ENCODE results near the gene SUPT20H. TPM values are rescaled to one million over a fixed set of nuclear protein-coding genes. Genes with fewer than 3 reads are reported as not detected.

Gene SUPT20H
- total RNA-seq, 1 donor from 2014 or later: 26.7 TPM

DNA sequence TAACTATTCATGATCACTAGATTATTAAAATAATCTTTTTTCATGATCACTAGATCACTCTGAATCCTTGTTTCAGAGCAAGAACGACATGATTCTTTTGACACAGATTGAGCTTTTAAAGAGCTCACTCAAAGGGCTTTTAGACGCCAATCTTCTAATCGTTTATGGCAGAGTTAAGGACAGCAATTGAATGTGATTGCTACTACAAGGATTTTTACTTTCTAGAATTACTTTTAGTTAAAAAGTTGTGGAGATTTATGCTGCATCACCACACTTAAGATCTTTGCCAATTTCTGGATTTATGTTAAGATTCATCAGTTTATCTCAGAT, 57.6 kb downstream of the SUPT20H start:
- no peak for DNase-seq (ENCODE audit: low read depth in 2 of 2)

GRCh38 chr13:36999054-36999714, 60.3 kb downstream of the SUPT20H start, which contains the start of gene ALG5:
Gene ALG5 (minus strand): TSS chr13:36999340. CDS start chr13:36999300, 40 bp downstream.
- peak; percentile 65 to 92 for DNase-seq (ENCODE audit: low read depth in 2 of 2)

- DNase-seq (ENCODE audit: low read depth in 2 of 2): peak in 1 of 2 donors; percentile 31
Observed at GRCh38 chr13:36998624-36999041, 60.9 kb downstream of the SUPT20H start.

DNA sequence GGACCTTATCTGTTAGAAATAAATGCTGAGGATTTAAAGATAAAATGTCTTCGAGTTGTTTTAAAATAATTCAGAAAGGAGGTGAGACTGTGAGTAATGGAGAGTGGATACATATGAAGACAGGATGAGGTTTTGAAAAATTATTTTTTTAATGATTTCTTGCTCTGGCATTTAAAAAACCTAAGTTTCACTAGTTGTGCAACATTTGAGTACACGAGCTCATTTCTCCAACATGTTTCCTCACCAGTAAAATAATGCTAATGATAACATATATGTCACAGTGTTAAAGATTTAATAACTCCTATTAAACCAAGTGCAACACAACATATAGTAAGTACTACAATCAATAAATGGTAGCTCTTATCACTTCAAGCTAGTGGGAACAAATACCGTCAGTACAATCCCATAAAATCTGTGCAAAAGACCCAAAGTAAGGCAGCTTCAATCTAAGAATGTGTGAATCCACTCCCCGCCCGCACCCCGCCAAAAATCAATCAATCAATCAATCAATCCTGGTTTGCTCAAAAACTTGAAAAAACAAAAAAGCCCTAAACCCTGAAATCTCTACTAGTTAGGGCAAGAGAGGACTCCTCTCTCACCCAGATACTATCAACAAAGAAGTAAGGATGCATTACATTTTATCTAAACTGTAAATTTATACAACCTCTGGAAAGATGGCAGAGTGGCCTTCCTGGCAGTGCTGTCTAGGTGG, 61.6 kb downstream of the SUPT20H start:
- DNase-seq (ENCODE audit: low read depth in 2 of 2): no peak

GRCh38 chr13:36992362-36992761, 67.1 kb downstream of the SUPT20H start:
- no peak for DNase-seq (ENCODE audit: low read depth in 2 of 2)

GRCh38 chr13:36986462-36987240, 72.8 kb downstream of the SUPT20H start:
- DNase-seq (ENCODE audit: low read depth in 2 of 2): peak in 1 of 2 donors; percentile 65

- DNase-seq (ENCODE audit: low read depth in 2 of 2): peak; percentile 72 to 76
Observed at GRCh38 chr13:36981156-36981743, 78.2 kb downstream of the SUPT20H start.

DNA sequence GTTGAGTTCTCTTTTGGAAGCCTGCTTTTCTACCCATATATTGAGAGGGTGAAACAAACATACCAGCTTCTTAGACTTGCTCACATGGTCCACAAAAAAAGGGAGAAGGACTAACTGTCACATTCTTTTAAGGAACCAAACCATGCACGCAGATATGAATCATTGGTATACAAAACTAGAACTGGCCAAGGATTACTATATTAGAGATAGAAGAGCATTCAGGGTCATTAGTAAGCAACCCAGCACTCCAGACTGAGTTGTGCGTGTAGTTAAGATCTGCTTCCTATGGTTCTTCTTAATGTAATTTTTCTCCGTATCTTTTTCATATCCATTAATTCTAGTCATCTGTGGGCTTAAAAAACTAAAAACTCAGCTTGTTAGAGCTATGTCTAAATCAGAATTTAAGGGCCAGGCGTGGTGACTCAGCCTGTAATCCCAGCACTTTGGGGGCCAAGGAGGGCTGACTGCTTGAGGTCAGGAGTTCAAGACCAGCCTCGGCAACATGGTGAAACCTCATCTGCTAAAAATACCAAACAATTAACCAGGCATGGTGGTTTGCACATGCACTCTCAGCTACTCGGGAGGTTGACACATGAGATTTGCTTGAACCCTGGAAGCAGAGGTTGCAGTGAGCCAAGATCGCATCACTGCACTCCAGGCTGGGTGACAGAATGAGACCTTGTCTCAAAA, 80.0 kb downstream of the SUPT20H start:
- no peak for DNase-seq (ENCODE audit: low read depth in 2 of 2)

DNA sequence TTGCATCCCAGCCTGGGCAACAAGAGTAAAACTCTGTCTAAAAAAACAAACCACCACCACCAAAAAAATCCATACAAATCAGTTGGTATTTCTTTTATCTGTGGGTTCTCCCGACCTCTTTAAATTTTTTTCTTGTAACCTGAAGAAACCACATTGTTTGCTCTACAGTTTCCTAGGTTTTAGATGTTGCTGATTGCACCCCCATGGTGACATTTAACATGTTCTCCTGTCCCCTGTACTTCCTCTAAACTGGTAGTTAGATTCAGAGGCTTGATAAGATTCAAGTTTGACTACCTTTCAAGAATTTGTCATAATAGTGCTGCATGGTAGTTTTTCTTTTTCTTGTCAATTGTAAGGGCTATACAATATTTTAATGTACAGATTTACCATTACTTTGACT, 84.3 kb downstream of the SUPT20H start:
- DNase-seq (ENCODE audit: low read depth in 2 of 2): no peak

DNA sequence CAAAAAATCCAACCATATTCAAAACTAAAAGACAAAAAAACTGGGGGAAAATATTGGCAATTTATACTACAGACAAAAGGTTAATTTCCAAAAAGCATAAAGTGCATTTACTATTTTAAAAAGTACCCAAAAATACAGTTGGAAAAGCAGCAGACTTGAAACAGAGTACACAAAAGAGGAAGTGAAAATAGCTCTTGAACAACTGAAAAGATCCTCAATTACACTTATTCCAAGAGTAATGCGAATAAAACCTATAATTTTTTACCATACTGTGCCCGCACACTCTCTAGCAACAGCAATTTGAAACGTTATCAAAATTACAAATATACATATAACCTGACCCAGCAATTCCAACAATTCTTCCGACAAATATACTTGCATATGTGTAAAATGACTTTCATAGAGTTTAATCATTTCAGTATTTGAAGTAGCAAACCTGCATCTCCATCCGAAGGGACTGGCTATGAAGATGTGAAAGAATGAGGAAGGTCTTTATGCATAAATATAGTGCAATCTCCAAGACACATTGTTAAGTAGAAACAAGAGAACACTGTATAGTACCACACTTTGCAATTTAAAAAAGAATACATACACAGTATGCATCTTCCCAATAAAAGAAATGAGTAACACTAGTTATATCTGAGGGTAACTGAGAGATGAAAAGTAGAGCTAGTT, 85.7 kb downstream of the SUPT20H start:
- DNase-seq (ENCODE audit: low read depth in 2 of 2): no peak

DNA sequence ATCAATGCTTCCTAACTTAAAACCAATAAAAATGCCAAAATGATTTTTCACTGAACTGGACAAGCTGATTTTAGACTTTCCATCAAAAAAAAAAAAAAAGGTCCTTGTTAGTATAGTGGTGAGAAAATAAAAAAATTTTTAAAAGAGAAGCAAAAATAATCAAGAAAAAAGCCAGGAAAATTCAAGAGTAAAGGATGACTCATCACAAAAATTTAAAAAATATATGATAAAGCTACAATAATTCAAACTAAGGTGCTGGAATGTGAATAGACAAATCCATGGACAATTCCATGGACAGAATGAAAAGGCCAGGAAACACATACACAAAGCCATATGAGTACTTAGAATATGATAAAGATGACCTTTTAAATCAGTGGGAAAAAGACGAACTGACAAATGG, 86.5 kb downstream of the SUPT20H start:
- DNase-seq (ENCODE audit: low read depth in 2 of 2): no peak

DNA sequence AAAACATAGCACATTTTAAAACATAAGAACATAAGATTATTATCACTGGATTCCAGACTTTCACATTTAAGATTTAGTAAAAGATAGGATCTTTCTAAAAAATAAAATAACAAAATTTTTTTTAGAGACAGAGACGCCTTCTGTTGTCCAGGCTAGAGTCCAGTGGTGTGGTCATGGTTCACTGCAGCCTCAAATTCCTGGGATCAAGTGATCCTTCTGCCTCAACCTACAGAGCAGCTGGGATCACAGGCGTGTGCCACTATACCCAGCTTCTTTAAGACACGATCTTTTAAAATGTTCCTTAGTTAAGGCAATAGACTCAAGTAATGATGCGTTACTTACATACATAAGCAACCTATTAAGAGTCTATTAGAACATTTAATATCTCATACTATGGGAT, 93.1 kb downstream of the SUPT20H start:
- DNase-seq (ENCODE audit: low read depth in 2 of 2): no peak

DNA sequence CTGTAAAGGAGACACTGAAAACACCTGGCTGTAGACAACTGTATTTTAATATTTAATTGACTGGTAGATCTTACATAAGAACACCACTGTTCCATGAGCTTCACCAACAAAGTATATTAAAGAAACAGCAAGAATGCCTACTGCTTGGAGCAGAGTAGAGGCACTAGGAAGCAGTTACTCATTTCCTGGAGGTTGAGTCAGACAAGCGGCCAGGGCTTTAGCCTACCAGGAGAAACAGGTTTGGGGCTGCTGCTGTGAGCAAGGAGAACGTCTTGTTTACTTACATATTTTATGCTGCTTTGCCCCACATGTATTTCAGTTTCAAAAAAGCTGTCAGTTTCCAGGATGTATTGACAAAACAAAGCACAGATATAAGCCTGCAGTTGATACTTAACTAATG, 93.7 kb downstream of the SUPT20H start:
- peak in 1 of 2 donors; percentile 96 for DNase-seq (ENCODE audit: low read depth in 2 of 2)

DNA sequence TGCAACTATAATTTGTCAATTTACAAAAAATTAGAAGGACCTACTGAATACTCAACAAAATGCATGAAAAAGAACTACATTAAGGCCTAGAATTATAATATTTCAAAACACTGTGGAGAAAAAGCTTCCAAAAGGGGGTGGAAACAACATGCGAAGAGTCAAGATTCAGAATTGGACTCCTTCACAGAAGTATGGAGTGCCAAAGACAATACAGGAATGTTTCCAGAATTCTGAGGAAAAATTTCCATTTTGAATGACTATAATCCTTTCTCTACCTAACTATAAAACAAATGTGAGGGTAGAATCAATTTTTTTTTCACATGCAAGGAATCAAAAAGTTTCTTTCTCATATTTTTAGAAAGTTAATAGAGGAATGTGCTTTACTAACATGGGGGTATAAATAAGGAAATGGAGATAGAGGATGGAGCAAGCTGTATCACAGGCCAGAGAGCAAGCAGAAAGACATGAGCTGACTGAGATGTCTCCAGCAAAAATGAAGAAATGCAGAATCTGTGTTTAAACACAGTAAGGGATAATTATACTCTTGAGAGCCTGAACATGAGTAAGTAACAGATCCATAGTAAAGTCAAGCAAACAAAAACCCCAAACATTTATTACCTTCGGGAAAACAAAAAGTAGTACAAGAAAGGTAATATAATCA, 99.9 kb downstream of the SUPT20H start:
- DNase-seq (ENCODE audit: low read depth in 2 of 2): no peak

Other genes starting within 250 kb of the SUPT20H start
- 0.64 and 1.3 TPM in 2 replicates for gene RFXAP, start 240.5 kb downstream of the SUPT20H start, total RNA-seq
- gene SMAD9, start 139.4 kb downstream of the SUPT20H start, total RNA-seq: 14.5 and 19.2 TPM in 2 replicates
- gene ALG5, start 60.3 kb downstream of the SUPT20H start, total RNA-seq: 29.8 and 34.4 TPM in 2 replicates
- gene EXOSC8, start 58.9 kb downstream of the SUPT20H start, total RNA-seq: 20.5 and 30.6 TPM in 2 replicates
- not detected in 2 replicates for gene CSNK1A1L, start 46.0 kb upstream of the SUPT20H start, total RNA-seq